Measurements from ENCODE around the gene GABRA5.
"Not testable (repeated sequence)": the region's sequence is repeated elsewhere in the genome, so short reads cannot be mapped to it uniquely, and the experiment has no call there.

The GABRA5 gene

DNA sequence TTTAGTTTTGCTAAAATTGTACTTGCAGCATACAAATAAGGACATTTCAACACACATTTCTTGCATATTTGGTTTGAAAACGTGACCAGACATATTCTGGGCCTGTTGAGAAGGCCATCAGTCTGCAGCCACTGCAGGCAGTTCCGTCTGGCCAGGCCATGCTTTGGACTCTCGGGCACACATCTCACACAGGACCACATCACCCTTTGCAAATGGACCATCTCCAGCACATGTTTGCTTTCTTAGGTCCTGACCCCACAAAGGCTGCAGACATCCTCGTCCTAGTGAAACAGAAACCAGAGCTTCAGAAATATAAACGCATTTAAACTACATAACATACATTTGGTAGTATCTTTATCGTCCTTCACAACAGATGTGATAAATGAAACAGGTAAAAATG is 24.1 kb downstream of the GABRA5 start:
- no peak for TF ChIP-seq CTCF (conservative IDR thresholded peaks at IDR 0.05; ENCODE audit: control insufficient read depth, insufficient read depth, low read depth, low read length)
- no peak for DNase-seq (ENCODE audit: low read depth)
- no peak overlapping the region for H3K4me3 ChIP-seq (ENCODE audit: control insufficient read depth, low read depth, low read length)

GRCh38 chr15:26891448-26892181 is 24.8 kb downstream of the GABRA5 start:
- TF ChIP-seq CTCF (conservative IDR thresholded peaks at IDR 0.05; ENCODE audit: control insufficient read depth, insufficient read depth, low read depth, low read length) = peak; percentile 63
- no peak overlapping the region for H3K4me3 ChIP-seq (ENCODE audit: control insufficient read depth, low read depth, low read length)
- DNase-seq (ENCODE audit: low read depth) = peak; percentile 56

- DNase-seq (ENCODE audit: low read depth) = no peak
- no peak overlapping the region for H3K4me3 ChIP-seq (ENCODE audit: control insufficient read depth, low read depth, low read length)
- no peak for TF ChIP-seq CTCF (conservative IDR thresholded peaks at IDR 0.05; ENCODE audit: control insufficient read depth, insufficient read depth, low read depth, low read length)
These were observed 25.3 kb downstream of the GABRA5 start for GRCh38 chr15:26892182-26892518.

GRCh38 chr15:26892678-26893077 is 25.8 kb downstream of the GABRA5 start:
- DNase-seq (ENCODE audit: low read depth) = no peak
- no peak overlapping the region for H3K4me3 ChIP-seq (ENCODE audit: control insufficient read depth, low read depth, low read length)
- no peak for TF ChIP-seq CTCF (conservative IDR thresholded peaks at IDR 0.05; ENCODE audit: control insufficient read depth, insufficient read depth, low read depth, low read length)

- no peak for TF ChIP-seq CTCF (conservative IDR thresholded peaks at IDR 0.05; ENCODE audit: control insufficient read depth, insufficient read depth, low read depth, low read length)
- no peak for DNase-seq (ENCODE audit: low read depth)
- no peak overlapping the region for H3K4me3 ChIP-seq (ENCODE audit: control insufficient read depth, low read depth, low read length)
These were observed 26.6 kb downstream of the GABRA5 start for GRCh38 chr15:26893351-26894065.

DNA sequence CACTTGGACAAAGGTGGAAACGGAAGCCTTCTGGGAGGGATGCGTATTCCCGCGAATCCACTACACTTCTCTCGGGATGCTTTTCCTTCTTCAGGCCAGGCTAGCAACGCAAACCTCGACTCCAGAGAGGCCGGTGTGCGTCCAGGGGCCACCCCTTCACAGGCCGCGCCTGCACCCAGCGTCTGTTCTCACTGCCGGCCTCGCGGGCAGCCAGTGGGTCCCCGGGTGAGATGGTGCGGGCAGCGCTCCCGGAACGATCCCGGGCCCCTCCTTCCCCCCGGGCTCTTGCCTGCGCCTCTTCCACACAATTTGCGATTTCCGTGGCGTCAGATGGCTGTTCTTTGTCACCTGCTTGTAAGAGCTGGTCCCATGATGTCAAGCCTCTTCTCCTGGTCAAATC is 27.3 kb downstream of the GABRA5 start:
- DNase-seq (ENCODE audit: low read depth) = no peak
- H3K4me3 ChIP-seq (ENCODE audit: control insufficient read depth, low read depth, low read length) = no peak overlapping the region
- TF ChIP-seq CTCF (conservative IDR thresholded peaks at IDR 0.05; ENCODE audit: control insufficient read depth, insufficient read depth, low read depth, low read length) = no peak

GRCh38 chr15:26895346-26895745 is 28.5 kb downstream of the GABRA5 start:
- H3K4me3 ChIP-seq (ENCODE audit: control insufficient read depth, low read depth, low read length); DNase-seq (ENCODE audit: low read depth): not testable (repeated sequence)

All from fibroblast of mammary gland (primary cell).